ENCODE data around the gene VAV2. TPM values are rescaled to one million over a fixed set of nuclear protein-coding genes. Genes with fewer than 3 reads are reported as not detected.

VAV2 gene, protein sequence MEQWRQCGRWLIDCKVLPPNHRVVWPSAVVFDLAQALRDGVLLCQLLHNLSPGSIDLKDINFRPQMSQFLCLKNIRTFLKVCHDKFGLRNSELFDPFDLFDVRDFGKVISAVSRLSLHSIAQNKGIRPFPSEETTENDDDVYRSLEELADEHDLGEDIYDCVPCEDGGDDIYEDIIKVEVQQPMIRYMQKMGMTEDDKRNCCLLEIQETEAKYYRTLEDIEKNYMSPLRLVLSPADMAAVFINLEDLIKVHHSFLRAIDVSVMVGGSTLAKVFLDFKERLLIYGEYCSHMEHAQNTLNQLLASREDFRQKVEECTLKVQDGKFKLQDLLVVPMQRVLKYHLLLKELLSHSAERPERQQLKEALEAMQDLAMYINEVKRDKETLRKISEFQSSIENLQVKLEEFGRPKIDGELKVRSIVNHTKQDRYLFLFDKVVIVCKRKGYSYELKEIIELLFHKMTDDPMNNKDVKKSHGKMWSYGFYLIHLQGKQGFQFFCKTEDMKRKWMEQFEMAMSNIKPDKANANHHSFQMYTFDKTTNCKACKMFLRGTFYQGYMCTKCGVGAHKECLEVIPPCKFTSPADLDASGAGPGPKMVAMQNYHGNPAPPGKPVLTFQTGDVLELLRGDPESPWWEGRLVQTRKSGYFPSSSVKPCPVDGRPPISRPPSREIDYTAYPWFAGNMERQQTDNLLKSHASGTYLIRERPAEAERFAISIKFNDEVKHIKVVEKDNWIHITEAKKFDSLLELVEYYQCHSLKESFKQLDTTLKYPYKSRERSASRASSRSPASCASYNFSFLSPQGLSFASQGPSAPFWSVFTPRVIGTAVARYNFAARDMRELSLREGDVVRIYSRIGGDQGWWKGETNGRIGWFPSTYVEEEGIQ
- total RNA-seq (ENCODE audit: low replicate concordance), result 12.4 and 16.5 TPM in 2 replicates

DNA sequence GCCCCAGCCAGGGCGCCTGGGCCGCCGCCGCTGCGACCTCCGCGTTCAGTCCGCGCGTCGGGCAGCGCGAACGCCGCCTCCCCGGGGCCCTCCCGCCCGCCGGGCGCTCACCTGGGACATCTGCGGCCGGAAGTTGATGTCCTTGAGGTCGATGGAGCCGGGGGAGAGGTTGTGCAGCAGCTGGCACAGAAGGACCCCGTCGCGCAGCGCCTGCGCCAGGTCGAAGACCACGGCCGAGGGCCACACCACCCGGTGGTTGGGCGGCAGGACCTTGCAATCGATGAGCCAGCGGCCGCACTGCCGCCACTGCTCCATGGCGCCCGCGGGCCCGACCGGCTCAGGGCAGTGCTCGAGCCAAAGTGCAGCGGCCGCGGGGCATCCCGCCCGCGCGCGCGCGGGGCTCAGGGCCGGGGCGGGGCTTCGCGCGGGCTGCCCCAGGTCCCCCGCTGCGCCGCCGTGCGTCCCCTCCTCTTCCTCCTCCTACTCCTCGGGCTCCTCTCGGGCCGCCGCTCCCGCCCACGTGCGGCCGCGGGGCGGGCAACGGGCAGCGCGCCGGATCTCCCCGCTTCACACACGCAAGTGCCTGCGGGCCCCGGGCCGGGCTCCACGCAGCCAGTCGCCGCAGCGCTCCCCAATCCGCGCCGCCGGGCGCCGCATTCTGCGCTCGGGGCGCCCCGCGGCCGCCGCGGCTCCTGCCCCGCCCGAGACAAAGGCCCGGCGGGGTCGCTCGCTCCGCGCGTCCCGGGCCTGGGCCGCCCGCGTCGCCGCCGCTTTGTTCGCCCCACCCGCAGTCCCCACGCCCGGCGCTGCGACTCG is at the start of gene VAV2:
TSS of gene VAV2 (minus strand) at position 361 of the 816 bp plus-strand sequence. CDS start at position 315, 46 bp downstream.

DNA sequence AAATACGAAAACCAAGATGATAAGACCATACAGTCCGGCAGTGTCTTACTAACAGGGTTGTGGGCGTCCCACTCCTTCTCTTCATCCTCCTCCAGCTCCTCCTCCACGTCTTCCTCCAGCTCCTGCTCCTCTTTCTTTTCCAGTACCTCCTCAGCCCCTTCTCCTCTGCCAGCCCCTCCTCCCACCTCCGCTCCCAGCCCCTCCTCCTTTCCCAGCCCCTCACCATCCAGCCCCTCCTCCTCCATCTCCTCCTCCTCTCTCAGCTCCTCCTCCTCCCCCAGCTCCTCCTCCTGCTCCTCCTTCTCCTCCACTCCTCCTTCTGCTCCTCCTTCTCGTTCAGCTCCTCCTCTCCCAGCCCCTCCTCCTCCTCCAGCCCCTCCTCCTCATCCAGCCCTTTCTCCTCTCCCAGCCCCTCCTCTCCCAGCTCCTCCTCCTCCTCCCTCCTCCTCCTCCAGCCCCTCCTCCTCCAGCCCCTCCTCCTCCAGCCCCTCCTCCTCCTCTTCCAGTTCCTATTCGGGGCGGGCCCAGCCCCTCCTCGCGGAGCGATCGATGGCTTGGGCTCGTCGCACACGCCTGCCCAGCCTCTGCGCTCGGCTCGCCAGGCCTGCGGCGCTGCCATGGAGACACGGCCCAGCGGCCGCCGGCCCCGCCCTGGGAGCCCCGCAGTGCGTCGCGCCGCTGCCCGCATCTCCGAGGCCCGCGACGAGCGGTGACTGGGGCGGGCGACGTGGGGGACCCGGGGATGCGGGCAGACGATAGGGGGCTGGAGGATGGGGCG is 32.9 kb upstream of the VAV2 start, which contains the start of gene BRD3OS:
TSS of gene BRD3OS (plus strand) at position 654 of the 778 bp plus-strand sequence. CDS start 1,267 bp downstream, outside the sequence.

DNA sequence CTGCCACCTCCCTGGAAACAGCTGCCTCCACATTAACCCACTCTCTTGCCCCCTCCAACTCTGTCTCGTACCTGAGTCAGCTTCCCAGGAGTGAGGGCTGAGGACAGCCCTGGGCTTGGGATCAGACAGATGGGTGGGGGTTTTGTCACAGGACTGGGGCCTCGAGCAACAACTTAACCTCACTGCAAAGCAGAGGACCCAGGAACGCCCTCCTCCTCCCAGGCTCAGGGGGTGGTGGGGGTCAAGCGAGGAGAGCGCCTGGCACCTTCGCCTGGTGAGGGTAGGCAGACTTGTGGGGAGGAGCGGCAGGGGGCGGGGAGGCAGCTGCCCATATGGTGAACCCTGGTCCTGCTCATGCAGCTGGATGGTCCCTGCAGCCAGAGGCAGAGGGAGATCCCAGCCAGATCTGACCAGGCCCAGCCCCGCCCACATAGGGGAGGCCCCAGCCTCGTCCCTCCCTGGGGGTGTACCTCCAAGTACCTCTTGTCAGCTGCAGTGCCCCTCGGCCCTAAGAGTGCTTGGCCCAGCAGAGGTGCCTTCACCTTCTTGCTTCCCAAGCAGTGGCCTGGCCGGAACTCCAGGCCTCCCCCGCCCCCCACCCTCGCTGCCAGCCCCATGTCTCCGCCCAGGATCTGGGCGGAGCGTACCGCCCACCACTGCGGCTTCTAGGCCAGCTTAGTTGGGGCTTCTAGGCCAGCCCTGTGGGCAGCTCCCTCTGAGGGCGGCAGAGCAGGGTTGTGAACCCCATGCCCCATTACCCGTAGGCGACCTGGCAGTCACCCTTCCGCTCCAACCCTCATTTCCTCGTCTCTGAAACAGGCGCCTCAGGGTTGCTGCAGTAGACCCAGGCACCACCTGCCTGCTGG is 254.1 kb downstream of the VAV2 start, which contains the start of gene SARDH:
TSS of gene SARDH (minus strand) at position 579 of the 866 bp plus-strand sequence. CDS start 4,179 bp downstream, outside the sequence.

Other genes with a start within 250 kb of the VAV2 start
- gene BRD3OS, start 33.2 kb upstream of the VAV2 start, total RNA-seq (ENCODE audit: low replicate concordance), result 11.0 and 17.4 TPM in 2 replicates
- 5.4 and 6.2 TPM in 2 replicates for gene BRD3, start 75.7 kb upstream of the VAV2 start, total RNA-seq (ENCODE audit: low replicate concordance)
- 9.9 and 13.2 TPM in 2 replicates for gene WDR5, start 143.8 kb upstream of the VAV2 start, total RNA-seq (ENCODE audit: low replicate concordance)
- gene RNU6ATAC, start 172.2 kb upstream of the VAV2 start, total RNA-seq (ENCODE audit: low replicate concordance), result not detected in 2 replicates